H1 (cell line): ENCODE measurements around the gene CSNK1G2.

Experiments used
- EGR1 ChIP-seq: IDR thresholded peaks from 2 replicates; pipeline ENCODE4 v1.6.1; 2011; ENCODE audit warnings: low read depth, low read length, borderline replicate concordance
- POLR2A ChIP-seq, 2 experiments: IDR thresholded peaks; 1 replicate in 1 of 2; 2 replicates in 1 of 2; pipeline ENCODE4 v1.6.1; 2011; ENCODE audit warnings: low read depth in 2 of 2, low read length in 2 of 2, mild to moderate bottlenecking in 2 of 2; ENCODE audit errors: control extremely low read depth in 1 of 2
- SP1 ChIP-seq: IDR thresholded peaks from 2 replicates; pipeline ENCODE4 v1.6.1; 2011; ENCODE audit warnings: low read depth, low read length
- TAF1 ChIP-seq: IDR thresholded peaks from 2 replicates; pipeline ENCODE4 v1.6.1; 2011; ENCODE audit warnings: mild to moderate bottlenecking, low read depth, low read length
- TF ChIP-seq, protein P1 (sequence below), 3 experiments: IDR thresholded peaks; 1 replicate in 2 of 3; 2 replicates in 1 of 3; pipeline versions ENCODE4 v1.5.1 to v1.6.1; 2011; ENCODE audit warnings: low read length in 3 of 3, mild to moderate bottlenecking in 3 of 3, inconsistent platforms in 2 of 3, low read depth in 1 of 3, moderate library complexity in 1 of 3; ENCODE audit not compliant: insufficient read depth in 1 of 3; ENCODE audit errors: control extremely low read depth in 1 of 3

- no peak for TF ChIP-seq SP1
- TF ChIP-seq, protein P1, sequence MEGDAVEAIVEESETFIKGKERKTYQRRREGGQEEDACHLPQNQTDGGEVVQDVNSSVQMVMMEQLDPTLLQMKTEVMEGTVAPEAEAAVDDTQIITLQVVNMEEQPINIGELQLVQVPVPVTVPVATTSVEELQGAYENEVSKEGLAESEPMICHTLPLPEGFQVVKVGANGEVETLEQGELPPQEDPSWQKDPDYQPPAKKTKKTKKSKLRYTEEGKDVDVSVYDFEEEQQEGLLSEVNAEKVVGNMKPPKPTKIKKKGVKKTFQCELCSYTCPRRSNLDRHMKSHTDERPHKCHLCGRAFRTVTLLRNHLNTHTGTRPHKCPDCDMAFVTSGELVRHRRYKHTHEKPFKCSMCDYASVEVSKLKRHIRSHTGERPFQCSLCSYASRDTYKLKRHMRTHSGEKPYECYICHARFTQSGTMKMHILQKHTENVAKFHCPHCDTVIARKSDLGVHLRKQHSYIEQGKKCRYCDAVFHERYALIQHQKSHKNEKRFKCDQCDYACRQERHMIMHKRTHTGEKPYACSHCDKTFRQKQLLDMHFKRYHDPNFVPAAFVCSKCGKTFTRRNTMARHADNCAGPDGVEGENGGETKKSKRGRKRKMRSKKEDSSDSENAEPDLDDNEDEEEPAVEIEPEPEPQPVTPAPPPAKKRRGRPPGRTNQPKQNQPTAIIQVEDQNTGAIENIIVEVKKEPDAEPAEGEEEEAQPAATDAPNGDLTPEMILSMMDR (IDR thresholded peaks at IDR 0.05; ENCODE audit: control extremely low read depth in 1 of 3, insufficient read depth in 1 of 3, low read depth in 1 of 3, low read length in 3 of 3) = no peak
- no peak for TF ChIP-seq POLR2A (IDR thresholded peaks at IDR 0.05; ENCODE audit: control extremely low read depth in 1 of 2, low read depth in 2 of 2, low read length in 2 of 2)
- no peak for TF ChIP-seq TAF1
- no peak for TF ChIP-seq EGR1
Measured at GRCh38 chr19:1977120-1977519, 36.1 kb downstream of the CSNK1G2 start.
